Measurements from ENCODE around the gene OR1D5.
"Not testable (repeated sequence)": the region's sequence is repeated elsewhere in the genome, so short reads cannot be mapped to it uniquely, and the experiment has no call there.

The OR1D5 gene

GRCh38 chr17:3063507-3063906, at the start of gene OR1D5:
TSS of gene OR1D5 (minus strand) at chr17:3063607. CDS start at chr17:3063607, 0 bp downstream.
- not testable (repeated sequence) for DNase-seq

- DNase-seq: no peak
Measured at GRCh38 chr17:3104322-3104721, 40.9 kb upstream of the OR1D5 start, which contains the start of gene OR1D2. TSS of gene OR1D2 (minus strand) at chr17:3104422. CDS start at chr17:3092996, 11,426 bp downstream.

- DNase-seq: not testable (repeated sequence)
Measured at GRCh38 chr17:3073850-3074249, 10.4 kb upstream of the OR1D5 start.

- peak; percentile 33 to 53 for DNase-seq
Measured at GRCh38 chr17:3065192-3065591, 1.8 kb upstream of the OR1D5 start.

GRCh38 chr17:3062824-3063377, 506 bp downstream of the OR1D5 start:
- DNase-seq: not testable (repeated sequence)

- DNase-seq: not testable (repeated sequence)
Measured at GRCh38 chr17:3054868-3055267, 8.5 kb downstream of the OR1D5 start.

GRCh38 chr17:3049705-3050295, 13.6 kb downstream of the OR1D5 start:
- no peak for DNase-seq

GRCh38 chr17:3048727-3049471, 14.5 kb downstream of the OR1D5 start:
- DNase-seq: peak; percentile 84

GRCh38 chr17:3046753-3047152, 16.7 kb downstream of the OR1D5 start:
- no peak for DNase-seq

- peak in 1 of 2 experiments; percentile 27 for DNase-seq
Measured at GRCh38 chr17:3043737-3044365, 19.6 kb downstream of the OR1D5 start.

GRCh38 chr17:3040882-3041281, 22.5 kb downstream of the OR1D5 start:
- no peak for DNase-seq

GRCh38 chr17:3039736-3040135, 23.7 kb downstream of the OR1D5 start:
- no peak for DNase-seq

- no peak for DNase-seq
Measured at GRCh38 chr17:3038941-3039340, 24.5 kb downstream of the OR1D5 start.

GRCh38 chr17:3037259-3037658, 26.1 kb downstream of the OR1D5 start:
- no peak for DNase-seq

GRCh38 chr17:3036800-3037199, 26.6 kb downstream of the OR1D5 start:
- no peak for DNase-seq

GRCh38 chr17:3035968-3036280, 27.5 kb downstream of the OR1D5 start:
- DNase-seq: no peak

- DNase-seq: no peak
Measured at GRCh38 chr17:3035256-3035967, 28.0 kb downstream of the OR1D5 start.

GRCh38 chr17:3034578-3034920, 28.9 kb downstream of the OR1D5 start:
- DNase-seq: no peak

GRCh38 chr17:3033741-3034577, 29.4 kb downstream of the OR1D5 start:
- no peak for DNase-seq

GRCh38 chr17:3033248-3033640, 30.2 kb downstream of the OR1D5 start:
- no peak for DNase-seq

GRCh38 chr17:3032258-3033247, 30.9 kb downstream of the OR1D5 start:
- DNase-seq: no peak

Measured in Kasumi-1 (cell line).